DOHH2 (cell line): ENCODE results near the gene MXD3.

Experiments
- H3F3A ChIP-seq: fragments of 200-600 bp; sonication (generic), shearing (Covaris generic); 2 replicates; pipeline ENCODE4 v1.6.0; 2016; ENCODE audit warnings: antibody characterized with exemption, mild to moderate bottlenecking; ENCODE audit not compliant: control insufficient read depth, insufficient read depth
- H3K27ac ChIP-seq: fragments of 200-600 bp; sonication (generic); 2 replicates; pipeline ENCODE4 v1.5.1; 2014; ENCODE audit warnings: low read depth, mild to moderate bottlenecking, low read length, moderate library complexity
- H3K27me3 ChIP-seq: fragments of 200-600 bp; sonication (generic); 2 replicates; pipeline ENCODE4 v1.6.1; 2014; ENCODE audit warnings: mild to moderate bottlenecking, low read length, mixed read lengths; ENCODE audit not compliant: control insufficient read depth
- H3K36me3 ChIP-seq: fragments of 200-600 bp; sonication (generic); 2 replicates; pipeline ENCODE4 v1.6.1; 2014; ENCODE audit warnings: mild to moderate bottlenecking, low read length, moderate library complexity, mixed read lengths; ENCODE audit not compliant: control insufficient read depth
- H3K4me1 ChIP-seq: fragments of 200-600 bp; sonication (generic); 2 replicates; pipeline ENCODE4 v1.6.1; 2014; ENCODE audit warnings: mild to moderate bottlenecking, low read length, mixed read lengths; ENCODE audit not compliant: control insufficient read depth
- H3K4me2 ChIP-seq: fragments of 200-600 bp; sonication (generic); 2 replicates; pipeline ENCODE4 v1.6.0; 2014; ENCODE audit warnings: mild to moderate bottlenecking, low read length, moderate library complexity
- H3K4me3 ChIP-seq: fragments of 200-600 bp; sonication (generic); 2 replicates; pipeline ENCODE4 v1.5.1; 2014; ENCODE audit warnings: mild to moderate bottlenecking, low read length, mixed read lengths
- H3K79me2 ChIP-seq: fragments of 200-600 bp; sonication (generic); 2 replicates; pipeline ENCODE4 v1.6.1; 2014; ENCODE audit warnings: mild to moderate bottlenecking, low read length, mixed read lengths; ENCODE audit not compliant: control insufficient read depth
- H3K9me2 ChIP-seq: fragments of 200-600 bp; sonication (generic); replicated peaks from 2 replicates; pipeline ENCODE4 v1.6.1; 2014; ENCODE audit warnings: mild to moderate bottlenecking, low read length, mixed read lengths; ENCODE audit not compliant: control insufficient read depth
- H3K9me3 ChIP-seq: fragments of 200-600 bp; sonication (generic); 2 replicates; pipeline ENCODE4 v1.6.1; 2014; ENCODE audit warnings: antibody characterized with exemption, low read length, mixed read lengths; ENCODE audit not compliant: control insufficient read depth, insufficient read depth
- H4K20me1 ChIP-seq: fragments of 200-600 bp; sonication (generic); 2 replicates; pipeline ENCODE4 v1.6.0; 2014; ENCODE audit warnings: low read depth, mild to moderate bottlenecking, antibody characterized with exemption, low read length, moderate library complexity; ENCODE audit not compliant: control insufficient read depth, insufficient read depth
- CTCF ChIP-seq: fragments of 200-600 bp; sonication (generic); IDR thresholded peaks from one replicate; pipeline ENCODE4 v1.5.1; 2014; ENCODE audit warnings: antibody characterized with exemption, mild to moderate bottlenecking, low read depth, low read length; ENCODE audit not compliant: poor library complexity, severe bottlenecking
- EZH2phosphoT487 ChIP-seq: fragments of 200-600 bp; sonication (generic); IDR thresholded peaks from 2 replicates; pipeline ENCODE4 v1.6.1; 2017; ENCODE audit warnings: borderline replicate concordance, mild to moderate bottlenecking, antibody characterized with exemption, low read length, moderate library complexity, mixed read lengths

MXD3 gene

DNA sequence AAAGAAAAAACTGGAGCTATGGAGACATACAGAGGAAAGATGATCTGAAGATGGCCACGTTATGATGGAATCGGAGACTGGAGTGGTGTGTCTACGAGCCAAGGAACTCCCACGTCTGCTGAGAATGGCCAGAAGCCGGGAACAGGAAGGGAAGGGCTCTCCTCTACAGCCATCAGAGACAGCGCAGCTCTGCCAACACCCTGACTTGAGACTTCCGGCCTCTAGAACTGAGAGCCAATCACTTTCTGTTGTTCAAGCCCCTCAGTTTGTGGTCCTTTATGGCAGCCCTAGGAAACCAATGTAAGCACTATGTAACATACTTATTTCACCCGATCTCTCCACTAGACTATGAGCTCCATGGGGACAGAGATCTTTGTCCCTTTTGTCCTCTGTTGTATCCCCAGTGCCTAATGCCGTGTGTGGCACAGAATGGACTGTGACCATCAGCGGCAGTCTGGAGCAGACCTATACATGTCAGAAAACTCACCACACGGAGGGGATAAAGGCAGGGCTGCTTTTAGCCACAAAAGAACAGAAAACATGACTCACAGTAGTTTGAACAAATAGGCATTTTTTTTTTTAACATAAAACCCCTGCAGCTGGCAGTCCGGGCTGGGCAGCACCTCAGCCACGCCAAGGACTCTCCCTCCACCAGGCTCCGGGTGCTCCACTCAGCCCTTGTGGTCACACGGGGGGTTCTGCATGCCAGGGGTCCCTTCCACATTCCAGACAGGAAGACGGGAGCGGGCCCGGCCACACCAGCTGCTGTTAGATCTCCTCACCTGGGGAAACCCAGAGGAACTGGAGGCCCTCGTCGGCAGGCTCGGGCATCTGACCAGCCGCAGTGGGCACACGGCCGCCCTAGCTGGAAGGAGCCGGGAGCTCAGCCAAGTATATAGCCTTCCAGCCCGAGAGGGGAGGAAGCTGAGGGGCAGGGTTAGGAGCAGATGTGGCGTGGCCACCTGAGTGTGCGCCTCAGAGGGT lies 16.1 kb upstream of the MXD3 start:
- Histone ChIP-seq H3K9me3 (no peaks in the 10 kb centered on the region), H3K36me3 (peaks cover 31% of the 10 kb centered on the region), H4K20me1 (no peaks in the 10 kb centered on the region), H3K4me1 (no peaks in the 10 kb centered on the region), H3K79me2 (no peaks in the 10 kb centered on the region), H3K27ac (no peak overlapping the region), H3K4me3 (no peak overlapping the region), H3F3A (peaks cover 4% of the 10 kb centered on the region), H3K4me2 (no peak overlapping the region), H3K27me3 (no peaks in the 10 kb centered on the region), H3K9me2 (no peaks in the 10 kb centered on the region)
- TF ChIP-seq CTCF (no peak), EZH2phosphoT487 (no peak)

DNA sequence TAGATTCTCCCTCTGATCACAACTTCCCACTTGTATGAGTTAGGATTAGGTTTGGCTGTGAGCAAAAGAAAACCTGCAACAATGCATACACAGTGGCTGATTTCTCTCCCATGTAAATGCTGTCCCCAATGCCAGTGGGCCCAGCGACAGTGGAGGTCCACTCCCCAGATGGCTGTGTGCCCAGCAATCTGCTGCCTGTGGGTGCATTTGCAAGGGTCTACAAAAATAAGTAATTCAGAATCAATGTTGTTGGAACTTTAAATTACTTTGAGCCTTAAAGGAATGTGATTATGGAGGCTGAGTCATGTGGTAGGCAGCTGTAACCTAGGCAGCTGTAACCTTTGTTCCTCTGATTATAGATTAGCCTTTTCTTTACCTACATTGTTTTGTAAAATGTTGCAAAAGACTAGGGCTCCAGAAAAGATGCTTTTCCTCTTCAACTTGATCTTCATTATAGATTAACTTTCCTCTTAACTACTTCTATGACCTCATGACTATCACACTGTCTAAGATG lies 14.2 kb upstream of the MXD3 start:
- Histone ChIP-seq H3K27ac (no peak overlapping the region), H3K27me3 (no peaks in the 10 kb centered on the region), H3K79me2 (no peaks in the 10 kb centered on the region), H3K4me1 (peaks cover 3% of the 10 kb centered on the region), H3K9me3 (no peaks in the 10 kb centered on the region), H4K20me1 (no peaks in the 10 kb centered on the region), H3K4me3 (no peak overlapping the region), H3K4me2 (no peak overlapping the region), H3K36me3 (peaks cover 14% of the 10 kb centered on the region), H3K9me2 (no peaks in the 10 kb centered on the region), H3F3A (peaks cover 6% of the 10 kb centered on the region)
- no peak for TF ChIP-seq CTCF
- no peak for TF ChIP-seq EZH2phosphoT487

DNA sequence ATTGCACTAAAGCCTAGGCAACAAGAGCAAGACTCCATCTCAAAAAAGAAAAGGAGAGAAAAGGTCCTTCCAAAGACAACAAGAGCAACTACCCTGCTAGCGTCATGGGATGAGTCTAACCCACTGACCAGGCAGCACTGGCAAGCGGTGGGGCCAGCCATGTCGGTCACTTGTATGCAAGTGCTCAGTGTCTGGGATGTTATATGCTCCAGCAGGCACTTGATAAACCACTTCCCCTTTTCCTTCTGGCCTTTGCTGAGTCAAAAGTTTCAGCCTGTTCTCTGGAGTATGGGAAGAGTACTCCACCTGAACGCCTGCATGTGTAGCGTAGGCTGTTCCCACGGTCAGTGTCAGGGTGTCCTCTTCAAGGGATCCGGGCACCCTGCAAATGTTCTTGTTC lies 9.2 kb upstream of the MXD3 start:
- Histone ChIP-seq H4K20me1 (no peaks in the 10 kb centered on the region), H3K4me1 (peaks cover 7% of the 10 kb centered on the region), H3K4me2 (no peak overlapping the region)

More for the DNA sequence above, 9.2 kb upstream of the MXD3 start:
- Histone ChIP-seq H3K27me3 (no peaks in the 10 kb centered on the region), H3K36me3 (peaks cover 8% of the 10 kb centered on the region), H3K27ac (no peak overlapping the region), H3K79me2 (no peaks in the 10 kb centered on the region), H3K9me2 (no peaks in the 10 kb centered on the region), H3K9me3 (peaks cover 9% of the 10 kb centered on the region), H3K4me3 (no peak overlapping the region), H3F3A (peaks cover 6% of the 10 kb centered on the region; the same call in 1 of the 2 replicates)
- TF ChIP-seq CTCF: no peak
